Measurements from ENCODE around the gene TRAPPC5. TPM values are rescaled to one million over a fixed set of nuclear protein-coding genes. Genes with fewer than 3 reads are reported as not detected.

Gene TRAPPC5
- total RNA-seq, 4 donors from 2014 or later = 46.8 to 111 (median 93.1) TPM

GRCh38 chr19:7722231-7722651 lies 41.6 kb downstream of the TRAPPC5 start:
- Histone ChIP-seq H3K27me3 (no peaks in the 10 kb centered on the region), H3K4me3 (replicated peaks in 1 of 3) (no peak overlapping the region), H3K27ac (no peak overlapping the region), H3K36me3 (no peaks in the 10 kb centered on the region), H3K9me3 (no peaks in the 10 kb centered on the region), H3K4me1 (no peaks in the 10 kb centered on the region)
- intact Hi-C loops (cut with DNase I) = no loop called here
- TF ChIP-seq POLR2A (IDR thresholded peaks at IDR 0.05) = no peak
- no peak for TF ChIP-seq CTCF (IDR thresholded peaks at IDR 0.05)
- WGBS, 2 donors = 42 to 52% methylated on average over 5 of the region's 5 CpGs
- DNase-seq = no peak

GRCh38 chr19:7725791-7726190 lies 45.2 kb downstream of the TRAPPC5 start:
- WGBS, 2 donors = 40 to 45% methylated on average over 2 of the region's 2 CpGs
- peaks cover 11% of the 10 kb centered on the region for H3K27me3 ChIP-seq
- intact Hi-C loops (cut with DNase I) = no loop called here

GRCh38 chr19:7729211-7729610 lies 48.6 kb downstream of the TRAPPC5 start:
- TF ChIP-seq POLR2A (IDR thresholded peaks at IDR 0.05) (no peak), CTCF (IDR thresholded peaks at IDR 0.05) (no peak)
- intact Hi-C loops (cut with DNase I) = no loop called here
- Histone ChIP-seq H3K27ac (no peak overlapping the region), H3K4me3 (replicated peaks in 1 of 3) (no peak overlapping the region), H3K9me3 (no peaks in the 10 kb centered on the region), H3K27me3 (peaks cover 11% of the 10 kb centered on the region), H3K4me1 (no peaks in the 10 kb centered on the region), H3K36me3 (no peaks in the 10 kb centered on the region)
- WGBS, 2 donors = 13 to 28% methylated on average over 15 to 16 of the region's 16 CpGs
- no peak for DNase-seq

More at GRCh38 chr19:7725791-7726190, 45.2 kb downstream of the TRAPPC5 start:
- Histone ChIP-seq H3K4me1 (no peaks in the 10 kb centered on the region), H3K4me3 (replicated peaks in 1 of 3) (no peak overlapping the region), H3K27ac (no peak overlapping the region), H3K9me3 (no peaks in the 10 kb centered on the region), H3K36me3 (no peaks in the 10 kb centered on the region)
- DNase-seq = no peak
- TF ChIP-seq CTCF (IDR thresholded peaks at IDR 0.05) = no peak

- peaks cover 11% of the 10 kb centered on the region for H3K27me3 ChIP-seq
- TF ChIP-seq CTCF (IDR thresholded peaks at IDR 0.05) = no peak
- TF ChIP-seq POLR2A (IDR thresholded peaks at IDR 0.05) = no peak
- H3K4me1 ChIP-seq = no peaks in the 10 kb centered on the region
- no peak overlapping the region for H3K27ac ChIP-seq
- H3K36me3 ChIP-seq = no peaks in the 10 kb centered on the region
- no peak overlapping the region for H3K4me3 ChIP-seq (replicated peaks in 1 of 3)
- no peaks in the 10 kb centered on the region for H3K9me3 ChIP-seq
- intact Hi-C loops (cut with DNase I) = no loop called here
- 2 to 5% methylated on average over 14 to 23 of the region's 34 CpGs for WGBS, 2 donors
- no peak for DNase-seq
Observed at GRCh38 chr19:7729831-7730285, 49.2 kb downstream of the TRAPPC5 start.

- H3K27me3 ChIP-seq = peaks cover 11% of the 10 kb centered on the region
- TF ChIP-seq CTCF (IDR thresholded peaks at IDR 0.05) = no peak
- no peak for TF ChIP-seq POLR2A (IDR thresholded peaks at IDR 0.05)
- H3K4me1 ChIP-seq = no peaks in the 10 kb centered on the region
- no peak overlapping the region for H3K4me3 ChIP-seq (replicated peaks in 1 of 3)
- DNase-seq = no peak
- H3K27ac ChIP-seq = no peak overlapping the region
- H3K9me3 ChIP-seq = no peaks in the 10 kb centered on the region
- WGBS, 2 donors = 5% methylated on average over 41 of the region's 78 CpGs; no CpG with 5 or more reads in 1 of the 2 donors
- intact Hi-C loops (cut with DNase I) = no loop called here
- H3K36me3 ChIP-seq = no peaks in the 10 kb centered on the region
Observed at GRCh38 chr19:7730286-7731217, 49.9 kb downstream of the TRAPPC5 start.

Data from thyroid gland (tissue), 4 donors.